Astrocyte of the spinal cord (primary cell): Measurements from ENCODE around the gene CDC42BPA.

Experiments
- DNase-seq: peaks from one replicate; pipeline ENCODE4 v3.0.0; 2011; ENCODE audit warnings: low read depth, low spot score
- H3K4me3 ChIP-seq: 2 replicates; pipeline ENCODE4 v1.5.1; 2011; ENCODE audit warnings: low read depth, mild to moderate bottlenecking, low read length, moderate library complexity
- in situ Hi-C: cut with HindIII; loops from 2 replicates; pipeline ENCODE4 v1.10.0; 2017; ENCODE audit warnings: low sequenced_read_pairs
- TF ChIP-seq, protein P1 (sequence below): IDR thresholded peaks from 2 replicates; pipeline ENCODE4 v1.5.1; 2012; ENCODE audit warnings: low read depth, mild to moderate bottlenecking, low read length, inconsistent platforms

Gene CDC42BPA

DNA sequence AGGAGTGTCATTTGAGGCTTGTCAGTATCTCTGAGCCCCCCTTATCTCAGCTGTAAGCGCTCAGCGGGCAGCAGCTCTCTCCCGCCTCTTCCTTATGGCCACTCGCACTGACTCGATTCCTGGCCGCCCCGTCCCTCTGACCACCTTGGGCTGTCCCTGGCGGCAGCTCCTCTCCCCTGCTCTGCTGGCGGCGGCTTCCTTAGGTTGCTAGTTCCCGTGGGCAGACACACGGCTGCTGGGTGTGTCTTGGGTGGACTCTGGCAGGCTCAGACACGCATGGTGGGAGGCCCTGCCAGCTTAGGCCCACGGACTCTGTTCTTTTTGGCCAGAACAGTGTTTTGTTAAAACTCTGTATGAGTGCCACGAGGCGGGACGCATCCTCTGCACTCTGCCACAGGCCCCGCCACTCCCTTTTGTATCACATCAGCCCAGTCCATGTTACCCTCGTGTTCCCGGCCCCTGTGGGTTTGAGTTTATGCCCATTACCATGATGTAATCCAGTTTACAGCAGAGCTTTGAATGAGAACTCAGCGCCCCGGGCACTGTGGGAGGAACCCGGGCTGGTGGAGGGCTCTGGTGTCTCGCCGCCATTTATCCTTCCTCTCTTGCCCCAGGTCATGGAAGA is 332.3 kb downstream of the CDC42BPA start:
- in situ Hi-C loops = no loop called here
- TF ChIP-seq, protein P1, sequence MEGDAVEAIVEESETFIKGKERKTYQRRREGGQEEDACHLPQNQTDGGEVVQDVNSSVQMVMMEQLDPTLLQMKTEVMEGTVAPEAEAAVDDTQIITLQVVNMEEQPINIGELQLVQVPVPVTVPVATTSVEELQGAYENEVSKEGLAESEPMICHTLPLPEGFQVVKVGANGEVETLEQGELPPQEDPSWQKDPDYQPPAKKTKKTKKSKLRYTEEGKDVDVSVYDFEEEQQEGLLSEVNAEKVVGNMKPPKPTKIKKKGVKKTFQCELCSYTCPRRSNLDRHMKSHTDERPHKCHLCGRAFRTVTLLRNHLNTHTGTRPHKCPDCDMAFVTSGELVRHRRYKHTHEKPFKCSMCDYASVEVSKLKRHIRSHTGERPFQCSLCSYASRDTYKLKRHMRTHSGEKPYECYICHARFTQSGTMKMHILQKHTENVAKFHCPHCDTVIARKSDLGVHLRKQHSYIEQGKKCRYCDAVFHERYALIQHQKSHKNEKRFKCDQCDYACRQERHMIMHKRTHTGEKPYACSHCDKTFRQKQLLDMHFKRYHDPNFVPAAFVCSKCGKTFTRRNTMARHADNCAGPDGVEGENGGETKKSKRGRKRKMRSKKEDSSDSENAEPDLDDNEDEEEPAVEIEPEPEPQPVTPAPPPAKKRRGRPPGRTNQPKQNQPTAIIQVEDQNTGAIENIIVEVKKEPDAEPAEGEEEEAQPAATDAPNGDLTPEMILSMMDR = no peak
- H3K4me3 ChIP-seq = no peak overlapping the region
- no peak for DNase-seq

DNA sequence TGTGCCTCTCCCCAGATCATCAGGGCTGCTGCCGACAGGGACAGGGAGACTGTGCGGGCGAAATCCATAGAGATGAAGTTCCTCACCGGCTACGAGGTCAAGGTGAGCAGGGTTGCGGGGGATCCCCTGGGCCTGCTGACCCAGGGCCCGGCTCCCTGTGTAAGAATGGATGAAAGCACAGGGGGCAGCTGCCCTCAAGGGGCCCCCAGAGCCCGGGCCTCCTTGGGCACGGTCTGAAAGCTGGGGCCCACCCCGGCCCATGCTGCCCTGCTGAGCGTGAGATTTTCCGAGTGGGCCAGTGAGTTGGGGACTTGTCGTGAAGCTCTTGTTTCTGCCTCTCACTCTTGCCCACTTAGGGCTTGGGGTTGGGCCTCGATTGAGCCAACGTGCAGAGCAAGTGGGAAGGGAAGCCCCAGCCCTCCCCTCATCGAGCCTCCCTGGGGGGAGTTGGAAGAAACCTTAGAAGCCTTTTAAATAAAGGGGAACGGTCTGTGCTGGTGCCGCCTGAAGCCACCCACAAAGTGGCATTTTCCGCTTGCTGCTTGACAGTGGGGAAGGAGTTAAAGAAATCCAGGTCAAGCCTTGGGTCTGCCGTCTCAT is 333.0 kb downstream of the CDC42BPA start:
- TF ChIP-seq, protein P1 = no peak
- no peak for DNase-seq
- in situ Hi-C loops = no loop called here
- no peak overlapping the region for H3K4me3 ChIP-seq

DNA sequence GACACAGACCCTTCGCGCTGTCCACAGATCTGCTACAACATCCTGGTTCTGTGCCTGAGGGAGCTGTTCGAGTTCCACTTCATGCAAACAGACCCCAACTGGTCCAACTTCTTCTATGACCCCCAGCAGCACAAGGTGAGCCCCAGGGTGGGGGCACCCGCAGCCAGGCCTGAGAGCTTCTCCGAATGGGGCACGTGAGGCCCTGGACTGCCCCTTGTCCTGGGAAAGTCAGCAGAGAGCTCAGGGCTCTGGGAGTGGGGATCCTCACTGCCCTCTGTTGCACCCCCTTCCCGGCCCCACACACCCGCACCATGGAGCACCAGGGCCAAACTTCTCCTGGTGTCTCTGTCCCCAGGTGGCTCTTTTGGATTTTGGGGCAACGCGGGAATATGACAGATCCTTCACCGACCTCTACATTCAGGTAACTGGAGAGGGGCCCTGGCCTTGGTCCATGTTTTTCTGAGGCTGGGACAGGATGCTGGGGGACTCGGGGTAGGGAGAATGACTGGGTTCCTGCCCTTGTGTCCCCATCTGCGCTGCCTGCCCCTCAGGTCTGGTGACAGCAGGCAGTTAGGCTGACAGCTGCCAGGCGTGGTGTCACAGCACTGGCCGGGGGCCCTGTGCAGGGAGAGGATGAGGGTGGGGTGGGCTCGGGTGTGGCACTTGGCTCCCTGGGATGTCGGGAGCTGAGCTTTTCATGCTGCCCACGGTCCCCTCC is 333.6 kb downstream of the CDC42BPA start:
- in situ Hi-C loops = no loop called here
- no peak for DNase-seq
- TF ChIP-seq, protein P1 = no peak

DNA sequence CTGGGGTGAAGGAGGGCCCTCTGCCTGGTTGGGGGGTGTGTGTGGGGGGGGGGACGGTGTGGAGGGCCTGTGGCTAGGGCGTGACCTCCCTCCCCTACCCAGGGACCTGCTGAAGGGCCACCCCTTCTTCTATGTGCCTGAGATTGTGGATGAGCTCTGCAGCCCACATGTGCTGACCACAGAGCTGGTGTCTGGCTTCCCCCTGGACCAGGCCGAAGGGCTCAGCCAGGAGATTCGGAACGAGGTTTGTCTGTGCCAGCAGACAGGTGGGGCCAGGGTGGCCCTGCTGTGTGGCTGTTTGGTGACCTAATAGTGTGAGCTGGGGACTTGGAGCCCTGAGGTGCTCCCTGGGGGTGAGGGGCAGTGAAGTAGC is 334.3 kb downstream of the CDC42BPA start:
- TF ChIP-seq, protein P1 = no peak
- in situ Hi-C loops = no loop called here
- no peak for DNase-seq
- H3K4me3 ChIP-seq = no peak overlapping the region

More for the DNA sequence above, 333.6 kb downstream of the CDC42BPA start:
- no peak overlapping the region for H3K4me3 ChIP-seq

DNA sequence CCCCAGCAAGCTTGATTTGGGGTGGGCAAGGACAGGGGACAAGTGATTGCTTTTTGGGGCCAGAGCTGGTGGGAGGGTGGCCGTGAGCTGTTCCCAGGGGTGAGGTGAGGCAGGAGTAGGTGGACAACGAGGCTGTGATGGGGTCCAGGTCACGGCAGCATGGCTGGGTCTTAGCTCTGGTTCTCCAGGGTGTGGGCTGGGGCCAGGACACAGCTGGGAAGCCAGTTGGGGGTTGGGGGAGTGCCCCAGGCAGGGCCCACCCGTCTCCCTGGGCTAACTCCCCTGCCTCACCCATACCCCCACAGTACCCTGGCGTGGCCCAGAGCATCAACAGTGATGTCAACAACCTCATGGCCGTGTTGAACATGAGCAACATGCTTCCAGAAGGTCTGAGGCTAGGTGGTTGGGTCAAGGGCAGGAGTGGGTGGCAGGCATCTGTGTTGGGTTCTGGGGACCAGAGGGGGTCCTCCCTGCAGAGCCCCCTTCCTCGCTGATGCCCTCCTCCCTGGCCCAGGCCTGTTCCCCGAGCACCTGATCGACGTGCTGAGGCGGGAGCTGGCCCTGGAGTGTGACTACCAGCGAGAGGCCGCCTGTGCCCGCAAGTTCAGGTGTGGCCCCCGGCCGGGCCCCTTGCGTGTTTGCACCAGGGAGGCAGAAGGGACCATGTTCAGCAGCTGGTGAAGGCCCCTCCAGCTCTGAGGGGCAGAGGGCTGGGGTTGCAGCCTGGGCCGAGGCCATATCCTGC is 334.9 kb downstream of the CDC42BPA start:
- H3K4me3 ChIP-seq = no peak overlapping the region
- TF ChIP-seq, protein P1 = no peak
- no peak for DNase-seq
- in situ Hi-C loops = no loop called here

DNA sequence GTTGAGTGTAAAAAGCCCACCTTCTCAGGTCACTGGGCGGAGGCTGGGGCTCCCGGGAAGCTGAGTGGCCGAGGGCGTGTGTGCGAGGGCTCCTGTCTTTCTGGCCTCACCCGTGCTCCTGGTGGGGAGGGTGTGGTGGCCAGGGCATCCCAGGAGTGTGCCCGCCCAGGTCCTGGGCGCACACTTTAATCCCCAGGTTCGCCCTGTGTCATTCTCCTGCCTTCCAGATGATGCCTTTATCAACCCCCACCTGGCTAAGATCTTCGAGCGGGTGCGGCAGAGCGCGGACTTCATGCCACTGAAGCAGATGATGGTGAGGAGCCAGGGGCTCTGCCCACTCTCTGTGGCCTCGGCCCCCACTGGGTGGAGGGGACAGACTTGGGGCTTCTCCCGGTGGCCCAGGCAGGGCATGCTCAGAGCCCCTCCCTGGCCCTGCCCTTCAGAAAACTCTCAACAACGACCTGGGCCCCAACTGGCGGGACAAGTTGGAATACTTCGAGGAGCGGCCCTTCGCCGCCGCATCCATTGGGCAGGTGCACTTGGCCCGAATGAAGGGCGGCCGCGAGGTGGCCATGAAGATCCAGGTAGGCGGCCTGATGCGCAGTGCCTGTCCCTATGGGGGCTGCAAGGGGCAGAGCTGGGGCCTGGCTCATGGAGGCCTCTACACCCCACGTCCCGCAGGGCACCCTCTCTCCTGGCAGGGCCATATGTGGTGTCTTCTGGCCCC is 335.7 kb downstream of the CDC42BPA start:
- no peak overlapping the region for H3K4me3 ChIP-seq
- in situ Hi-C loops = no loop called here
- no peak for DNase-seq
- TF ChIP-seq, protein P1 = no peak
